Measurements from ENCODE around the gene ARID1B. TPM values are rescaled to one million over a fixed set of nuclear protein-coding genes. Genes with fewer than 3 reads are reported as not detected.

Gene ARID1B
- total and polyA plus RNA-seq, 2 of the 13 experiments (the other 11 are each of a cell fraction or from before 2014, with no cell fraction given): 20.1 to 32.6 TPM

- TF ChIP-seq ZNF318 (CRISPR knock-in tag; IDR thresholded peaks at IDR 0.05): no peak
- TF ChIP-seq DPF2 (CRISPR knock-in tag; IDR thresholded peaks at IDR 0.05; ENCODE audit: borderline replicate concordance, low read depth): no peak
- no peak for TF ChIP-seq PRMT3 (CRISPR knock-in tag; IDR thresholded peaks at IDR 0.05; ENCODE audit: borderline replicate concordance, low read depth)
- TF ChIP-seq ZNF543 (CRISPR knock-in tag; IDR thresholded peaks at IDR 0.05): no peak
- TF ChIP-seq EHMT2 (IDR thresholded peaks at IDR 0.05; ENCODE audit: borderline replicate concordance, low read depth, low read length): no peak
- TF ChIP-seq BORCS8-MEF2B (CRISPR knock-in tag; IDR thresholded peaks at IDR 0.05): no peak
- TF ChIP-seq FOXP1 (IDR thresholded peaks at IDR 0.05): no peak
- no peak for TF ChIP-seq FOXP1 (CRISPR knock-in tag; IDR thresholded peaks at IDR 0.05)
- TF ChIP-seq SIX4 (CRISPR knock-in tag; IDR thresholded peaks at IDR 0.05): no peak
- no peak for TF ChIP-seq KAT7 (CRISPR knock-in tag; IDR thresholded peaks at IDR 0.05; ENCODE audit: borderline replicate concordance)
- TF ChIP-seq ZNF317 (CRISPR knock-in tag; IDR thresholded peaks at IDR 0.05): no peak
These were observed 85.5 kb downstream of the ARID1B start (continued) for GRCh38 chr6:156862711-156863110.
